IPS-NIHi7 (cell line): Measurements from ENCODE around the gene SLC30A2.

ENCODE experiments used
- DNase-seq: peaks from one replicate; pipeline ENCODE4 v3.0.0; 2012; ENCODE audit warnings: mixed read lengths; ENCODE audit errors: extremely low spot score

Gene SLC30A2

GRCh38 chr1:26022404-26022779, 23.5 kb downstream of the SLC30A2 start:
- DNase-seq = no peak

GRCh38 chr1:26021647-26022403, 24.1 kb downstream of the SLC30A2 start, which contains the start of gene EXTL1:
EXTL1 (plus strand) TSS chr1:26021775; CDS start chr1:26022647, 872 bp downstream.
- peak; percentile 96 for DNase-seq

DNA sequence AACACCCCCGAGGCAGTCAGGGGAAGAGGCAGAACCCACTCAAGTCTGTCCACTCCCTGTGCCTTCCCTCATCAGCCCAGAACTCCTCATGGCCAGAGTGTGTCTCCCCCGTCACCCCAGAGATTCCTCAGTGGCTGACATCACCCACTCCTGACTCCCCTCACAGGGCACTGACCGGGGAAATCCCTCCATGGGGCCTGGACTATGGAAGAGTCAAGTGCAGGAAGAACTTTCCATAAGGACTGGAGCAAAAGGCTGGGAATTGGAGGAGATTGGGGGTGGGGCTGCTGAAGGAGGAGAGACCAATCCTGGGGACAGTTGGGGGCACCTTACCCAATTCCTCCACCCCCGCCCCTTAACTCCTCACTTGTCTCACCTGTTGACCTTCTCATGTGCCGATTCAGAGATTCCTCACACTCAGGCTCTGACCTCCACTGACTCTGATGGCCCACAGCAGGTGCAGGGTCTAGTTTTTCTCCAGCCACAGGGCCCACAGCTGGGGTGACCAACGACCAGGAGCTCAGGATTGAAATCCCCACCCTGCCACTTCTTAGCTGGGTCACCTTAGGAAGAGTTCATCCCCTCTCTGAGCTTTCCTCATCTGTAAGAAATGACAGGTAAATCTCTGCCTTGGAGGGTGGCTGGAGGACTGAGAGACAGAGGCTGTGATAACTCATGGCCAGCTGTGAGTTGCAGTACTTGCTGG, 24.8 kb downstream of the SLC30A2 start:
- DNase-seq = no peak

DNA sequence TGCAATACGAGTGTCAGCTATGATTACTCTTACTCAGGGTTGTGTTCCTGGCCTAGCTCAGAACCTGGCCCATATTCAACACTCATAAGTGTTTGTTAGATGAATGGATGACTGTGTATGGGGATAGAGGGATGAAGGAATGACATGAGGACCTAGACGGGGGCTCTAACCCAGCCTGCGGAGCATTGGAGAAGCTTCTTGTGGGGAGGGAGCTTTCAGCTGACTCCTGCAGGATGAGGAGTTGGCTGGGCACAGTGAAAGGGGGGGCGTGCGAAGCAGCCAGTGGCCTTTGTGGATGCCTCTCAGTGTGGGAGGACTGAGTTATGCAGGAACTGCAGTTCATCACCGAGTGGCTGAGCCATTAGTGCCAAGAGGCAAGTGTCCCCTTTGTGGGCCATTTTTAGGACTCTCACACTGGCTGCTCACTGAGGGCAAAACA, 25.6 kb downstream of the SLC30A2 start:
- no peak for DNase-seq

GRCh38 chr1:26019641-26020315, 26.1 kb downstream of the SLC30A2 start:
- no peak for DNase-seq

DNA sequence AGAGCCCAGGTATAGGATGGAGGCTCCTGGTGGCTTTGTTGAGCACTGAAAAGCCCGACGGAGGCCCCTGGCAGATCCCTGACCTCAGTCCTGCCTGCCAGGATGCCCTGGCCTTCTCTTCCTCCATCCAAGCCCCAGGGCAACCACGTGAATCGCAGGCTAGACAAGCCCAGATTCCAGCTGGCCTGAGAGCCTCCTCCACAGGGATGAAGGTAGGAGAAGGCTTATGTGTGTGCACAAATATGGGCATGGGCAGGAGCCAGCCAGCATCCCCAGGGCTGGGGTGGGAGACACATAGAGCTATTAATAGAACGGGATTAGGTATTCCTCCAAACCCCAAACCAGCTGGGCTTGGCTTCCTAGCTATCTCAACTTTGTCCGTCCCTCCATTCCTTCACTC, 28.3 kb downstream of the SLC30A2 start:
- no peak for DNase-seq

- no peak for DNase-seq
Observed at GRCh38 chr1:26016953-26017545, 28.9 kb downstream of the SLC30A2 start.

DNA sequence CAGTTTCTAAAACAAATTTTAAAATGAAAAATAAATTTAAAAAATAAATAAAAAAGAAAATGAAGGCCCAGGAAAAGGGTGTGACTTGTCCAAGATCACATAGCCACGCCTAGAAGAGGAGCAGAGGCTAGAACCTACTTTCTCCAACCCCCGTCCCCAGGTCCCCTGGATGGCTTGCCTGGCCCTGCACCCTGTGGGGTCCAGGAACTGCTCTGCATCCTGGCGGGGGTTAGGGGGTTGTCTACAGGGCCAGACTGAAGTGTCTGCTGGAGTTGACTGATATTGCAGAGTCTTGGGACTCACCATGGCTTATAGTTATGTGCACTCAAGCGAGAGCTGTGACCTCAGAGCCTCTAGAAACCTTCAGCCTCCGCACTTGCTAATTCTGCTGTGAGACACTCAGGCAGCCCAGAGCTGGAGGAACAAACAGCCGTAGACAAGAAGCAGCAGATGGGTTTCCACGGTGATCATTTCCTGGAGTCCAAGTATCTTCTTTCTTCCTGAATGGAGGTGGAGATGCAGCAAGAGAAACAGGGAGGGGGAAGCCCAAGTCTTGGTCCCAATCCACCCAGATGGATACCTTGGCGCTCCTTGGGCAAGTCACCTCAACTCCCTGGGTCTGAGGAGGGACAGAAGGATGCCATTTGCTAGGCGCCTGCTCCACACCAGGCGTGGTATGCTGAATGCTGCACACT, 29.5 kb downstream of the SLC30A2 start:
- no peak for DNase-seq

DNA sequence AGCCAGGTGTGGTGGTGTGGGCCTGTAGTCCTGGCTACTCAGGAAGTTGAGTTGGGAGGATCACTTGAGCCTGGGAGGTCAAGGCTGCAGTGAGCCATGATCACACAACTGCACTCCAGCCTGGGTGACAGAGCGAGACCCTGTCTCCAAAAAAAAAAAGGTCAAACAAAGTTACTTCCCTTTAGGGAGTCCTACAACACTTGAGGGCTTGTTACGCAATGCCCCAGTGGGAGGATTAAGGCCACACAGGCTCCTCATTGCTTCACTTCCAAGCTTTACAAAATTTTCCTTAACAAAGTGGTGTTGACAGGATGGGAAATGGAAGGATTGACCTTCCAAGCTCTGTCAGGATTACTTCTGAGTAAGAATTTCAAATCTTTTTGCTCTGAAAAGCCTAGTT, 30.6 kb downstream of the SLC30A2 start:
- DNase-seq = no peak

DNA sequence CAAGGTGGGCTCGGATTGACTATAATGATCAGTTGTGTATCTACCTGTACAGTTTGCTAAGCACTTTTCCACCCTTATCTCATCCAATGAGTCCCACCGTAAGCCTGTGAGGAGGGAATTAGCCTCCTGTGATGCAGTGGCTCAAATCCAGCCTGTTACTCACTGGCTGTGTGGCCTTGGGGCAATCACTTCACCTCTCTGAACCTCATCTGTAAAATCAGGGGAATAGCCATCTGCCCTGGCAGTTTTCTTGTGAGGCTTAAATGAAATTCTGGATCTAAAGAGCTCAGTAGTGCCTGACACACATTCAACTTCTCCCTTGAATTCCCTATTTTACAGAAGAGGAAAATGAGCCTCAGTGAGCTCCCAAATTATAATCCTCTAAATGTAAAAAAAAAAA, 31.7 kb downstream of the SLC30A2 start:
- DNase-seq = no peak

- DNase-seq = no peak
Observed at GRCh38 chr1:26012864-26013263, 33.1 kb downstream of the SLC30A2 start.

GRCh38 chr1:26010825-26011224, 35.1 kb downstream of the SLC30A2 start:
- peak; percentile 61 for DNase-seq

GRCh38 chr1:26009796-26010447, 36.0 kb downstream of the SLC30A2 start:
- peak; percentile 63 for DNase-seq

- no peak for DNase-seq
Observed at GRCh38 chr1:26006710-26007109, 39.2 kb downstream of the SLC30A2 start.

DNA sequence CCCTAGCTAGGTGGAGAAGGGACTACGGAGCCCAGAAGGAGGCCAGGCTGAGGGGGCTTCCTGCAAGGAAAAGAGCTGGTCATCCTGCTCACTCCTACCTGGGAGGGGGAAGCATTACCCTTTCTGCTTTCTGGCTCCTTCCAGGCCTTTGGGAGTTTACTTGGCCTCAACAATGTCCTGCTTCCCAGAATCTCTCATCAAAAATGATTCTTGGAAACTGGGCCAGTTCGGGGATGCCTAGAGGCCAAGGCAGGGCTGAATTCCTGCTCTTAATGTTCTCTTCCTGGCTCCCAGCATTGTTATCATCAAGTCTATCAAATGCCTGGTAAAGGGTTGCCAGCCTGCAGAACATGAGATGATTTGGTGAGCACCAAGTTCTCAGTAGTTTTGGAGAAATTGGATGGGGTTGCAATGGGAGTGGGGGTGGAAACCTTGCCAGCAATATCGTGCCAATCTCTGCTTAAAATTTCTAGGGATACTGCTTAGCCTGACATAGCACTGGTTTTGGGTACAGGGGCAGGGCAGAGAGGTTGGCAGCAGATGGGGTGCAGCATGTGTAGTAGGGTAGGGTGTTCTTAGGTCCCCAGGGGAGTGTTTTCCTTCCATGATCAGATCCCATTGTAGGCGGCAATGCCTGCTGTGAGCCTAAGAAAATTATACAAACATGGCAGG, 40.3 kb downstream of the SLC30A2 start:
- DNase-seq = no peak

DNA sequence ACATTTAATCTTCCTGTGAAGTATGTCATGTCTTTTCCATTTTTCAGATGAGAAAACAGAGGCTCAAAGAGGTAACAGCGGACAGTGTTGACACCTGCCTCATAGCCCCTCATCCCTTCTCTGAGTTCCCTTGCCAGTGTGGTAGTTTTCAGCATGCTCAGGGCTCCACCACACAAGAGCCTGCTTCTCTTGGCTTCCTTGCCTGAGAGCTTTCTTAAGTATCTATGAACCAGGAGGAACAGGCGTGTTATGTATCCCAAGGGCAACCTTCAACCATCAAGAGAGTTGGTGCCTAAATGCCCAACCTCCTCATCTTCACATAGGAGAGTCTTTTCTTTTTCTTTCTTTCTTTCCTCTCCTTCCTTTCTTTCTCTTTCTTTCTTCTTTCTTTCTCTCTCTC, 42.2 kb downstream of the SLC30A2 start:
- DNase-seq = no peak

GRCh38 chr1:26003262-26003661, 42.7 kb downstream of the SLC30A2 start:
- no peak for DNase-seq

DNA sequence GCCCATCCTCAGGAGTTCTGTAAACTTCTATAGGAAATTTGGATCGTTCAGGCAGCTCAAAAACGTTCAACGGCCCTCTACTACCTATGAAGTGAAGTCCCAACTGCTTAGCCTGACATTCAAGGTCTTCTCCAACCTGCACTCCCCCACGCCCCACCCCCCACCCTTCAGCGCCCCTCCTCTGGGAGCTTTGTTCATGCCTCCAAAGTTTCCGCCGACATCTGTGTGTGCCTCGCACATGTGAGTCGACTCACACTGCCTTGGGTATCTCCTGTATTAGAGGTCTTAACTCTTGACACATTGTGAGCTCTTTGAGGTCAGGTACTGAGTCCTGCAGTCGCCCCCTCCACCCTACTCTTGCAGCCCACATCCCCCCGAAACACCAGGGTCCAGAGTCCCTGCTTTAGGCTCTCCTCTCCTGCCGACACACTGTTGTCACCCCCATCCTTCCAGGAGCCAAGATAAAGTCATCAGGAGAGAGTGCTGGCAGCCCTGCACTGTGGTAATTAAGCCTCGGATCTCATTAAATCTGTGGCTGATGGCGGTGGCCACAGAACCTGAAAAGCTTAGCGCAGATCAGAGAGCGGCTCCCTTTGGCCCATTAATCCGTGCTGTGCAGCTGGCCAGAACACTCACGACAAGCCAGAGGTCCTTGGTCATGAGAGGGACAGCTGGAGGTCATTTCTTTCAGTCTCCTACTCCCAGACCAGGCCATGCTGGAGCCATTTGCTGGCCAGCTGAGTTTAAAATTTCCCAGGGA, 46.7 kb downstream of the SLC30A2 start:
- no peak for DNase-seq

DNA sequence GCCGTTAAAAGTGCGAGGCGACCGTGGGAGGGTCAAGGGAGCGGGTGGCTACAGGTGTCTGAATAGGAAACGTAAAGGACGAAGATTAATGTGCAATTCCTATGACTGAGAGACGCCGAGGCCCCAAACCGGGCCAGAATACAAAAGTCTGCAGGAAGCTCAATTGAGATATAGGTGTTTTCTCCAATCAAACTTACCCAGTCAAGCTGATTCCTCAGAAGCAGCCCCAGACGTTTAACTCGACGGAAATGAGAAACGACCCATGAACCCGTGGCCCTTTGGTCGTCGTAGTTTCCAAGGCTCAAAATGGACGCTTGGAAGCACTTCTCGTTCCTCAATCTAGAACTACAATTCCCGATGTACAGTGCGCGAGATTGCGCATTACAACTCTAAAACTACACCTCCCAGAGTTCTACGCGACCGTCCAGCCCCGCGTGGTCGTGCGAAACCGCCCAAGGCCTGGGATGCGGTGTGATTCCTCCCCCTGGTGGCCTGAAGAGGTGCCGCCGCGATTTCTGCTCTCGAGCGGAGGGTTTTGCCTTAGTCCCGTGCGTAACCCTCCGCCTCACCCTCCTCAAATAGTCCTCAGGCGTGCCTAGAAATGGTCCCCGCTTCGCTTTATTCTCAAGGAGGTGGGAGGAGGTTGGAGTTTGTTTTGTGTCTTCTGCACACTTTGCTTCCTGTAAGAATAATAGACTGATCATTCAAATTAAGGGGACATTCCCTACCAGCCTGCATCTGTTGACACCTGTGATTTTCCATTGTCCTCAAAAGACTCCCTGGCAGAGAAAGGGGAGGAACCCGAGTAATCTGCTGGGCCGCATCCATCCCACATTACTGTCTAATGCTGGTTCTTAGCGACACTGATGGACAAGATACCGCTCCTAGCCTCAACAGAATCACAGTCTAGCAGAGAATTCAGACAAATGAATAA, 47.8 kb downstream of the SLC30A2 start, which contains the start of gene PAFAH2:
PAFAH2 (minus strand) TSS at position 236 of the 934 bp plus-strand sequence. CDS start 7,247 bp downstream, outside the sequence.
- peak; percentile 96 for DNase-seq
